DND-41 (cell line): Measurements from ENCODE around the gene HOATZ.

Source experiments
- ATAC-seq: fragments of 200-7000 bp; cut with Tn5 transposase; 3 replicates; pipeline ENCODE4 v1.9.1; 2021; ENCODE audit warnings: low read depth; ENCODE audit not compliant: insufficient read depth
- DNase-seq: peaks from one replicate; pipeline ENCODE4 v3.0.0-alpha.2; 2020
- H2AFZ ChIP-seq: 2 replicates; pipeline ENCODE4 v1.6.0; 2012; ENCODE audit warnings: low read depth, low read length
- H3K27ac ChIP-seq: 2 replicates; pipeline ENCODE4 v1.5.1; 2012; ENCODE audit warnings: low read length, inconsistent platforms
- H3K27me3 ChIP-seq: fragments of 200-600 bp; sonication (generic); 2 replicates; pipeline ENCODE4 v1.6.0; 2012; ENCODE audit warnings: low read length, mild to moderate bottlenecking, inconsistent platforms; ENCODE audit not compliant: insufficient read depth, poor library complexity
- H3K36me3 ChIP-seq: 2 replicates; pipeline ENCODE4 v1.5.1; 2012; ENCODE audit warnings: low read length, inconsistent platforms; ENCODE audit not compliant: insufficient read depth
- H3K4me1 ChIP-seq: 2 replicates; pipeline ENCODE4 v1.5.1; 2012; ENCODE audit warnings: mild to moderate bottlenecking, low read length; ENCODE audit not compliant: insufficient read depth
- H3K4me2 ChIP-seq: 2 replicates; pipeline ENCODE4 v1.6.0; 2012; ENCODE audit warnings: mild to moderate bottlenecking, moderate library complexity, low read length, inconsistent platforms; ENCODE audit not compliant: insufficient read depth
- H3K4me3 ChIP-seq, 2 experiments: fragments of 200-600 bp in 1 of 2; shearing (Covaris generic) in 1 of 2; 2 replicates each; pipeline ENCODE4 v1.5.1; 2012 to 2016; ENCODE audit warnings: inconsistent platforms in 2 of 2, low read length in 2 of 2, mild to moderate bottlenecking in 2 of 2, low read depth in 1 of 2, moderate library complexity in 1 of 2
- H3K79me2 ChIP-seq: 2 replicates; pipeline ENCODE4 v1.6.0; 2012; ENCODE audit warnings: low read length, inconsistent platforms; ENCODE audit not compliant: insufficient read depth
- H3K9ac ChIP-seq: 2 replicates; pipeline ENCODE4 v1.6.0; 2012; ENCODE audit warnings: low read depth, mild to moderate bottlenecking, inconsistent platforms, low read length, moderate library complexity
- H3K9me3 ChIP-seq: 2 replicates; pipeline ENCODE4 v1.5.1; 2012; ENCODE audit warnings: low read length, moderate library complexity, mild to moderate bottlenecking, inconsistent platforms; ENCODE audit not compliant: insufficient read depth, severe bottlenecking
- H4K20me1 ChIP-seq: 2 replicates; pipeline ENCODE4 v1.6.0; 2012; ENCODE audit warnings: low read length; ENCODE audit not compliant: insufficient read depth
- EZH2 ChIP-seq: IDR thresholded peaks from 3 replicates; pipeline ENCODE4 v1.6.1; 2012; ENCODE audit warnings: borderline replicate concordance, low read depth, mild to moderate bottlenecking, moderate library complexity, low read length, inconsistent platforms; ENCODE audit not compliant: severe bottlenecking
- TF ChIP-seq, protein P1 (sequence below): IDR thresholded peaks from 2 replicates; pipeline ENCODE4 v1.5.1; 2012; ENCODE audit warnings: borderline replicate concordance, low read length, moderate library complexity, mild to moderate bottlenecking; ENCODE audit not compliant: poor library complexity, severe bottlenecking; ENCODE audit errors: extremely low read depth

The HOATZ gene

DNA sequence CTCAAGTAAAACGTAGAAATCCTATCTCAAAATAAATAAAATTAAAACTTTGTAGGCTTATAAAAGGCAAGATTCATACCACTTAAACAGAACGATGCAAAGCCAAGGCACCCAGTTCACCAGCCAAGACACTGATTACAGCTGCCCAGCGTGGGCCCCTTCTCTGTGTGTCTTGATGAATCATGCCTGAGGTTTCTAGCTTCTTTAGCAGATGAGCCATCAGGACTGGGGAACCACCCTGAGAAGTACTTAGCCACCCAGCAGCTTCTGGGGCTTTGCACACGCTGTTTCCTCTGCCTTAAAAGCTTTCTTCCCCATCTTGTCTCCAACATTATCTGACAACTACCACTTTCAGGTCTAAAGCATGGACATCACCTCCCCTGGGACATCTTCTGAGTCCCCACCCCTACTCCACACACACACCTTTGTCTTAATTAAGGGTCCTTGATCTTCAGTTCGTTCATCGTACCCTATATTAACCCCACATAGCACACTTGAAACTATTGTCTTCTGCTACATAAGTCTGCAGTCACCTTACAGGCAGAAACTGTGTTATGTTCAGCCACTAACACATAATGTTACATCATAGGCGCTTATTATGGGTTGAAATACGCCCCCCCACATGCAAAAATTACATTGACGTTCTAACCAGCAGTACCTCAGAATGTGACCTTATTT, 17.2 kb downstream of the HOATZ start:
- Histone ChIP-seq H3K4me1 (peaks cover 7% of the 10 kb centered on the region), H4K20me1 (no peaks in the 10 kb centered on the region), H3K4me3 (no peak overlapping the region), H3K27me3 (peaks cover 11% of the 10 kb centered on the region), H3K36me3 (no peaks in the 10 kb centered on the region), H3K9ac (no peak overlapping the region), H2AFZ (no peak overlapping the region), H3K79me2 (no peaks in the 10 kb centered on the region), H3K9me3 (no peaks in the 10 kb centered on the region), H3K27ac (no peak overlapping the region), H3K4me2 (no peak overlapping the region)
- peak; percentile 62 for ATAC-seq
- TF ChIP-seq EZH2 = no peak
- TF ChIP-seq, protein P1, sequence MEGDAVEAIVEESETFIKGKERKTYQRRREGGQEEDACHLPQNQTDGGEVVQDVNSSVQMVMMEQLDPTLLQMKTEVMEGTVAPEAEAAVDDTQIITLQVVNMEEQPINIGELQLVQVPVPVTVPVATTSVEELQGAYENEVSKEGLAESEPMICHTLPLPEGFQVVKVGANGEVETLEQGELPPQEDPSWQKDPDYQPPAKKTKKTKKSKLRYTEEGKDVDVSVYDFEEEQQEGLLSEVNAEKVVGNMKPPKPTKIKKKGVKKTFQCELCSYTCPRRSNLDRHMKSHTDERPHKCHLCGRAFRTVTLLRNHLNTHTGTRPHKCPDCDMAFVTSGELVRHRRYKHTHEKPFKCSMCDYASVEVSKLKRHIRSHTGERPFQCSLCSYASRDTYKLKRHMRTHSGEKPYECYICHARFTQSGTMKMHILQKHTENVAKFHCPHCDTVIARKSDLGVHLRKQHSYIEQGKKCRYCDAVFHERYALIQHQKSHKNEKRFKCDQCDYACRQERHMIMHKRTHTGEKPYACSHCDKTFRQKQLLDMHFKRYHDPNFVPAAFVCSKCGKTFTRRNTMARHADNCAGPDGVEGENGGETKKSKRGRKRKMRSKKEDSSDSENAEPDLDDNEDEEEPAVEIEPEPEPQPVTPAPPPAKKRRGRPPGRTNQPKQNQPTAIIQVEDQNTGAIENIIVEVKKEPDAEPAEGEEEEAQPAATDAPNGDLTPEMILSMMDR = no peak
- no peak for DNase-seq

DNA sequence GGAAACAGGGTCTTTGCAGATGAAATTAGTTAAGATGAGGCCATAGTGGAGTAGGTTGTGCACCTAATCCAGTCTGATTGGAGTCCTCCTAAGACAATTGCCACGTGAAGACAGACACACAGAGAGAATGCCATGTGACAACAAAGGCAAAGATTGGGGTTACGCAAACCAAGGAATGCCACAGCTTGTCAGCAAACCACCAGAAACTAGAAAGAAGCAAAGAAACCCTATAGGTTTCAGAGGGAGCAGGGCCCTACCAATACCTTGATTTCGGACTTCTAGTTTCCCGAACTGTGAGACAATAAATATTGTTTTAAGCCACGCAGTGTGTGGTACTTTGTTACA, 17.8 kb downstream of the HOATZ start:
- no peak overlapping the region for H3K27ac ChIP-seq
- TF ChIP-seq, protein P1 = no peak
- TF ChIP-seq EZH2 = no peak
- no peak overlapping the region for H3K9ac ChIP-seq
- H3K36me3 ChIP-seq = no peaks in the 10 kb centered on the region
- H3K4me1 ChIP-seq = peaks cover 7% of the 10 kb centered on the region
- H3K4me3 ChIP-seq = no peak overlapping the region
- H3K4me2 ChIP-seq = no peak overlapping the region
- DNase-seq (no peak), ATAC-seq (no peak)
- H3K79me2 ChIP-seq = no peaks in the 10 kb centered on the region
- H4K20me1 ChIP-seq = no peaks in the 10 kb centered on the region
- H3K9me3 ChIP-seq = no peaks in the 10 kb centered on the region
- peaks cover 11% of the 10 kb centered on the region for H3K27me3 ChIP-seq
- H2AFZ ChIP-seq = no peak overlapping the region

DNA sequence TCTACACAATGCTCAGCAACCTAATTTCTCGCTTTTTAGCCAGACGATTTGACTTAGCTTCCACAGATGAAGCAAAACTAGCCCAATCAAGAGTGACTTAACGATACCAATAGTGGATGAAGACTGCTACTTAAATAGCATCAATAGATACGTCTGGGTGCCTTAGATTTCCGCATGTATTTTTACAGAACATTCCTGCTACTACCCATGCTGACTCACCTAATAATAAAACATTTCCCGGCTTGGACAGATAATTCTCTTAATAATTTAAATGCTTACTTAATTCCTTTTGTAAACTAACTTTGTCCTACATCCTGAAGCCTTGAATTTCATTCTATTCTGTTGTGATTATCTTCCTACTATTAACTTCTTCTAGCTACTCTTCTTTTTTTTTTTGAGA, 20.7 kb downstream of the HOATZ start:
- Histone ChIP-seq H3K36me3 (no peaks in the 10 kb centered on the region), H3K4me3 (no peak overlapping the region), H3K9me3 (no peaks in the 10 kb centered on the region), H3K27ac (no peak overlapping the region), H3K9ac (no peak overlapping the region), H4K20me1 (no peaks in the 10 kb centered on the region), H3K4me1 (no peaks in the 10 kb centered on the region), H2AFZ (no peak overlapping the region), H3K79me2 (no peaks in the 10 kb centered on the region), H3K27me3 (peaks cover 16% of the 10 kb centered on the region), H3K4me2 (no peak overlapping the region)
- no peak for ATAC-seq
- no peak for DNase-seq
- TF ChIP-seq EZH2 = no peak
- TF ChIP-seq, protein P1 = no peak

DNA sequence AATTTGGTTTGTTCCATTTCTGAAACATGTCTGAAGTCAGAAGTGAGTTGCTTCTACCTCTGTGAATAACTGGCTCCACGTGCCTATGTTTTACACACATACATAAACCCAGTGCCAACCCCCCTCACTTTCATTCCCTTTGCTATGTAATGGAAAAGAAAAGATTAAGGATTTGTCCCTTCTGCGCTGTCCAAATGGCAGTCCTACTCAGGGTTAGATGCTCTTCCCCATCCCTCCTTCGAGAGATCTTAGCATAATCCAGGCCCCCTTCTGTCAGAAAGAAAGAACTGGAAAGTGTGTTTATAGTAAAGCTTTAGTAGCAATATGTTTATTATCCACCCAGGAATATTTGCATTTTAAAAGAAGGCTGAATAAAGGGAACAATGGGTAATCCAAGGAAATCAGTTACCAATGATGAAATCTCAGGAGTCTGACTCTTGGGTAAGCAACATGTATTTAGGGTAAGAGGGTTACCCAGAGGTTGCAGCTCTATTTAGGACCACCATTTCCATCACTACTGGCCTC, 22.8 kb downstream of the HOATZ start:
- H3K79me2 ChIP-seq = no peaks in the 10 kb centered on the region
- H3K4me1 ChIP-seq = 0 out of 2 replicates have a peak, but pooled peaks cover under 1% of the 10 kb centered on the region
- peaks cover 19% of the 10 kb centered on the region for H3K27me3 ChIP-seq
- H3K9ac ChIP-seq = no peak overlapping the region
- no peaks in the 10 kb centered on the region for H4K20me1 ChIP-seq
- DNase-seq = no peak
- no peaks in the 10 kb centered on the region for H3K9me3 ChIP-seq
- no peaks in the 10 kb centered on the region for H3K36me3 ChIP-seq
- H3K4me3 ChIP-seq = no peak overlapping the region
- no peak for TF ChIP-seq EZH2
- TF ChIP-seq, protein P1 = no peak
- H3K4me2 ChIP-seq = no peak overlapping the region
- no peak overlapping the region for H3K27ac ChIP-seq
- H2AFZ ChIP-seq = no peak overlapping the region
- no peak for ATAC-seq
